ENCODE results near the gene PCCB.

GRCh38 chr3:136207489-136208115, 42.5 kb upstream of the PCCB start:
- TF ChIP-seq, protein P1, sequence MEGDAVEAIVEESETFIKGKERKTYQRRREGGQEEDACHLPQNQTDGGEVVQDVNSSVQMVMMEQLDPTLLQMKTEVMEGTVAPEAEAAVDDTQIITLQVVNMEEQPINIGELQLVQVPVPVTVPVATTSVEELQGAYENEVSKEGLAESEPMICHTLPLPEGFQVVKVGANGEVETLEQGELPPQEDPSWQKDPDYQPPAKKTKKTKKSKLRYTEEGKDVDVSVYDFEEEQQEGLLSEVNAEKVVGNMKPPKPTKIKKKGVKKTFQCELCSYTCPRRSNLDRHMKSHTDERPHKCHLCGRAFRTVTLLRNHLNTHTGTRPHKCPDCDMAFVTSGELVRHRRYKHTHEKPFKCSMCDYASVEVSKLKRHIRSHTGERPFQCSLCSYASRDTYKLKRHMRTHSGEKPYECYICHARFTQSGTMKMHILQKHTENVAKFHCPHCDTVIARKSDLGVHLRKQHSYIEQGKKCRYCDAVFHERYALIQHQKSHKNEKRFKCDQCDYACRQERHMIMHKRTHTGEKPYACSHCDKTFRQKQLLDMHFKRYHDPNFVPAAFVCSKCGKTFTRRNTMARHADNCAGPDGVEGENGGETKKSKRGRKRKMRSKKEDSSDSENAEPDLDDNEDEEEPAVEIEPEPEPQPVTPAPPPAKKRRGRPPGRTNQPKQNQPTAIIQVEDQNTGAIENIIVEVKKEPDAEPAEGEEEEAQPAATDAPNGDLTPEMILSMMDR (IDR thresholded peaks at IDR 0.05), result no peak
- TF ChIP-seq POLR2A (IDR thresholded peaks at IDR 0.05), result no peak
